H1 (cell line): Measurements from ENCODE around the gene ELP1. TPM values are rescaled to one million over a fixed set of nuclear protein-coding genes. Genes with fewer than 3 reads are reported as not detected.

Experiments
- ASH2L ChIP-seq: fragments of 200-600, 300-600 bp; sonication (generic); IDR thresholded peaks from one replicate; pipeline ENCODE4 v1.7.1; 2017; ENCODE audit warnings: low read length
- CHD1 ChIP-seq: IDR thresholded peaks from 2 replicates; pipeline ENCODE4 v1.6.1; 2012; ENCODE audit warnings: low read depth, low read length, improper control_type of control experiment
- CHD2 ChIP-seq: IDR thresholded peaks from 2 replicates; pipeline ENCODE4 v1.6.1; 2012; ENCODE audit warnings: low read length, improper control_type of control experiment
- POU5F1 ChIP-seq: IDR thresholded peaks from 2 replicates; pipeline ENCODE4 v1.6.1; 2011; ENCODE audit warnings: low read depth, mild to moderate bottlenecking, low read length, moderate library complexity
- RBBP5 ChIP-seq: IDR thresholded peaks from 2 replicates; pipeline ENCODE4 v1.7.1; 2012; ENCODE audit warnings: low read depth, mild to moderate bottlenecking, inconsistent platforms, low read length, moderate library complexity, borderline replicate concordance
- RFX5 ChIP-seq: IDR thresholded peaks from 2 replicates; pipeline ENCODE4 v1.6.1; 2011; ENCODE audit warnings: low read depth, low read length, improper control_type of control experiment, borderline replicate concordance
- RNF2 ChIP-seq: fragments of 200-900, 300-1000 bp; sonication (generic); IDR thresholded peaks from 2 replicates; pipeline ENCODE4 v1.7.1; 2016; ENCODE audit warnings: borderline replicate concordance, low read depth, mild to moderate bottlenecking, antibody characterized with exemption, low read length; ENCODE audit not compliant: poor library complexity, severe bottlenecking; ENCODE audit errors: missing control alignments
- TAF7 ChIP-seq: optimal IDR thresholded peaks from 2 replicates; pipeline ENCODE3; 2011; ENCODE audit warnings: low read depth, mild to moderate bottlenecking, inconsistent platforms, low read length, moderate library complexity, borderline replicate concordance
- TBP ChIP-seq: IDR thresholded peaks from 2 replicates; pipeline ENCODE4 v1.6.1; 2011; ENCODE audit warnings: low read depth, low read length, improper control_type of control experiment
- TCF12 ChIP-seq: IDR thresholded peaks from 2 replicates; pipeline ENCODE4 v1.6.1; 2011; ENCODE audit warnings: low read depth, mild to moderate bottlenecking, low read length
- ZNF274 ChIP-seq: IDR thresholded peaks from 2 replicates; pipeline ENCODE4 v1.7.0; 2012; ENCODE audit warnings: low read length, borderline replicate concordance; ENCODE audit errors: extremely low read depth
- polyA plus RNA-seq, 7 experiments: library from polyadenylated mRNA; depleted of rRNA in 3 of 7; stranded (reverse) in 5 of 7; unstranded in 2 of 7; fragments of >200 nt in 5 of 7; fragments of 200-250 nt in 2 of 7; gene quantifications; 1 replicate in 5 of 7; 2 replicates in 1 of 7; 4 replicates in 1 of 7; pipeline versions ENCODE4 v1.2.1 to v1.2.3, GENCODE V29; 2011 to 2013; ENCODE audit warnings: missing spikeins in 2 of 7, mixed read lengths in 2 of 7
- total RNA-seq: library from RNA; stranded (reverse); fragmentation: NEBNext Ultra II Directional; extraction: Animal tissue kit (Norgen Biotek cat#: 25700); gene quantifications from 2 replicates; pipeline ENCODE4 v1.2.1, GENCODE V29; 2021
- TF ChIP-seq, protein P1 (sequence below): fragments of 300-600 bp; sonication (generic); IDR thresholded peaks from 2 replicates; pipeline ENCODE4 v1.7.1; 2012; ENCODE audit warnings: low read length, moderate library complexity, mild to moderate bottlenecking, inconsistent platforms; ENCODE audit not compliant: insufficient replicate concordance

ELP1 gene
- total and polyA plus RNA-seq, 2 of the 8 experiments (the other 6 are each of a cell fraction or from before 2014, with no cell fraction given), result 13.9 to 31.3 TPM

DNA sequence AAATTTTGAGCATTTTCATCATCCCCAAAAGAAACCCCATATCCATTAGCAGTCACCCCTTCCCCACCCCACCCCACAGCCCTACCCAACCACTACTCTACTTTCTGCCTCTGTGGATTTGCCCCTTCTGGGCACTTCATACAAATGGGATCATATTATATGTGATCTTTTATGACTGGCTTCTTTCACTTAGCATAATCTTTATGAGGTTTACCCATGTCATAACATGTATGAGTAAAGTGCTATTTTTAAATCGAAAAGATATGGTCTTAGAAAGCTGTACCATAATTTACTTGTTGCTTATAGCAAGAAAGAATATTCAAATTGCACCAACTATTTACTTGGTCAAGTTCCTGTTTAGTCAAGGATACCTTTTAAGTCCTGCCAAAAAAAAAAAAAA is 12.7 kb downstream of the ELP1 start (continued):
- TF ChIP-seq, protein P1, sequence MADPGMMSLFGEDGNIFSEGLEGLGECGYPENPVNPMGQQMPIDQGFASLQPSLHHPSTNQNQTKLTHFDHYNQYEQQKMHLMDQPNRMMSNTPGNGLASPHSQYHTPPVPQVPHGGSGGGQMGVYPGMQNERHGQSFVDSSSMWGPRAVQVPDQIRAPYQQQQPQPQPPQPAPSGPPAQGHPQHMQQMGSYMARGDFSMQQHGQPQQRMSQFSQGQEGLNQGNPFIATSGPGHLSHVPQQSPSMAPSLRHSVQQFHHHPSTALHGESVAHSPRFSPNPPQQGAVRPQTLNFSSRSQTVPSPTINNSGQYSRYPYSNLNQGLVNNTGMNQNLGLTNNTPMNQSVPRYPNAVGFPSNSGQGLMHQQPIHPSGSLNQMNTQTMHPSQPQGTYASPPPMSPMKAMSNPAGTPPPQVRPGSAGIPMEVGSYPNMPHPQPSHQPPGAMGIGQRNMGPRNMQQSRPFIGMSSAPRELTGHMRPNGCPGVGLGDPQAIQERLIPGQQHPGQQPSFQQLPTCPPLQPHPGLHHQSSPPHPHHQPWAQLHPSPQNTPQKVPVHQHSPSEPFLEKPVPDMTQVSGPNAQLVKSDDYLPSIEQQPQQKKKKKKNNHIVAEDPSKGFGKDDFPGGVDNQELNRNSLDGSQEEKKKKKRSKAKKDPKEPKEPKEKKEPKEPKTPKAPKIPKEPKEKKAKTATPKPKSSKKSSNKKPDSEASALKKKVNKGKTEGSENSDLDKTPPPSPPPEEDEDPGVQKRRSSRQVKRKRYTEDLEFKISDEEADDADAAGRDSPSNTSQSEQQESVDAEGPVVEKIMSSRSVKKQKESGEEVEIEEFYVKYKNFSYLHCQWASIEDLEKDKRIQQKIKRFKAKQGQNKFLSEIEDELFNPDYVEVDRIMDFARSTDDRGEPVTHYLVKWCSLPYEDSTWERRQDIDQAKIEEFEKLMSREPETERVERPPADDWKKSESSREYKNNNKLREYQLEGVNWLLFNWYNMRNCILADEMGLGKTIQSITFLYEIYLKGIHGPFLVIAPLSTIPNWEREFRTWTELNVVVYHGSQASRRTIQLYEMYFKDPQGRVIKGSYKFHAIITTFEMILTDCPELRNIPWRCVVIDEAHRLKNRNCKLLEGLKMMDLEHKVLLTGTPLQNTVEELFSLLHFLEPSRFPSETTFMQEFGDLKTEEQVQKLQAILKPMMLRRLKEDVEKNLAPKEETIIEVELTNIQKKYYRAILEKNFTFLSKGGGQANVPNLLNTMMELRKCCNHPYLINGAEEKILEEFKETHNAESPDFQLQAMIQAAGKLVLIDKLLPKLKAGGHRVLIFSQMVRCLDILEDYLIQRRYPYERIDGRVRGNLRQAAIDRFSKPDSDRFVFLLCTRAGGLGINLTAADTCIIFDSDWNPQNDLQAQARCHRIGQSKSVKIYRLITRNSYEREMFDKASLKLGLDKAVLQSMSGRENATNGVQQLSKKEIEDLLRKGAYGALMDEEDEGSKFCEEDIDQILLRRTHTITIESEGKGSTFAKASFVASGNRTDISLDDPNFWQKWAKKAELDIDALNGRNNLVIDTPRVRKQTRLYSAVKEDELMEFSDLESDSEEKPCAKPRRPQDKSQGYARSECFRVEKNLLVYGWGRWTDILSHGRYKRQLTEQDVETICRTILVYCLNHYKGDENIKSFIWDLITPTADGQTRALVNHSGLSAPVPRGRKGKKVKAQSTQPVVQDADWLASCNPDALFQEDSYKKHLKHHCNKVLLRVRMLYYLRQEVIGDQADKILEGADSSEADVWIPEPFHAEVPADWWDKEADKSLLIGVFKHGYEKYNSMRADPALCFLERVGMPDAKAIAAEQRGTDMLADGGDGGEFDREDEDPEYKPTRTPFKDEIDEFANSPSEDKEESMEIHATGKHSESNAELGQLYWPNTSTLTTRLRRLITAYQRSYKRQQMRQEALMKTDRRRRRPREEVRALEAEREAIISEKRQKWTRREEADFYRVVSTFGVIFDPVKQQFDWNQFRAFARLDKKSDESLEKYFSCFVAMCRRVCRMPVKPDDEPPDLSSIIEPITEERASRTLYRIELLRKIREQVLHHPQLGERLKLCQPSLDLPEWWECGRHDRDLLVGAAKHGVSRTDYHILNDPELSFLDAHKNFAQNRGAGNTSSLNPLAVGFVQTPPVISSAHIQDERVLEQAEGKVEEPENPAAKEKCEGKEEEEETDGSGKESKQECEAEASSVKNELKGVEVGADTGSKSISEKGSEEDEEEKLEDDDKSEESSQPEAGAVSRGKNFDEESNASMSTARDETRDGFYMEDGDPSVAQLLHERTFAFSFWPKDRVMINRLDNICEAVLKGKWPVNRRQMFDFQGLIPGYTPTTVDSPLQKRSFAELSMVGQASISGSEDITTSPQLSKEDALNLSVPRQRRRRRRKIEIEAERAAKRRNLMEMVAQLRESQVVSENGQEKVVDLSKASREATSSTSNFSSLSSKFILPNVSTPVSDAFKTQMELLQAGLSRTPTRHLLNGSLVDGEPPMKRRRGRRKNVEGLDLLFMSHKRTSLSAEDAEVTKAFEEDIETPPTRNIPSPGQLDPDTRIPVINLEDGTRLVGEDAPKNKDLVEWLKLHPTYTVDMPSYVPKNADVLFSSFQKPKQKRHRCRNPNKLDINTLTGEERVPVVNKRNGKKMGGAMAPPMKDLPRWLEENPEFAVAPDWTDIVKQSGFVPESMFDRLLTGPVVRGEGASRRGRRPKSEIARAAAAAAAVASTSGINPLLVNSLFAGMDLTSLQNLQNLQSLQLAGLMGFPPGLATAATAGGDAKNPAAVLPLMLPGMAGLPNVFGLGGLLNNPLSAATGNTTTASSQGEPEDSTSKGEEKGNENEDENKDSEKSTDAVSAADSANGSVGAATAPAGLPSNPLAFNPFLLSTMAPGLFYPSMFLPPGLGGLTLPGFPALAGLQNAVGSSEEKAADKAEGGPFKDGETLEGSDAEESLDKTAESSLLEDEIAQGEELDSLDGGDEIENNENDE, result no peak
- TF ChIP-seq CHD1 (no peak), RBBP5 (no peak), POU5F1 (no peak), TCF12 (no peak), TAF7 (no peak), ZNF274 (no peak), RFX5 (no peak), ASH2L (no peak), RNF2 (no peak), CHD2 (no peak), TBP (no peak)
